ENCODE results near the gene UVRAG.

UVRAG gene

GRCh38 chr11:75810637-75811390 is 4.2 kb upstream of the UVRAG start:
- DNase-seq, result no peak

GRCh38 chr11:75811485-75811884 is 3.5 kb upstream of the UVRAG start:
- no peak for DNase-seq

GRCh38 chr11:75812542-75813040 is 2.4 kb upstream of the UVRAG start:
- no peak for DNase-seq

GRCh38 chr11:75813124-75813523 is 1.9 kb upstream of the UVRAG start:
- no peak for DNase-seq

- no peak for DNase-seq
These were observed 1.4 kb upstream of the UVRAG start for GRCh38 chr11:75813622-75814039.

- no peak for DNase-seq
These were observed 690 bp upstream of the UVRAG start for GRCh38 chr11:75814363-75814676.

GRCh38 chr11:75815345-75816168 is 547 bp downstream of the UVRAG start:
- peak; percentile 28 for DNase-seq

GRCh38 chr11:75816561-75817239 is 1.7 kb downstream of the UVRAG start:
- no peak for DNase-seq

- DNase-seq, result no peak
These were observed 5.6 kb downstream of the UVRAG start for GRCh38 chr11:75820645-75821044.

GRCh38 chr11:75821202-75821601 is 6.2 kb downstream of the UVRAG start:
- DNase-seq, result no peak

- DNase-seq, result no peak
These were observed 7.5 kb downstream of the UVRAG start for GRCh38 chr11:75822541-75822940.

- no peak for DNase-seq
These were observed 8.4 kb downstream of the UVRAG start for GRCh38 chr11:75823415-75823814.

GRCh38 chr11:75823946-75824345 is 8.9 kb downstream of the UVRAG start:
- DNase-seq, result no peak

GRCh38 chr11:75826461-75827230 is 11.6 kb downstream of the UVRAG start:
- no peak for DNase-seq

GRCh38 chr11:75827562-75827961 is 12.6 kb downstream of the UVRAG start:
- DNase-seq, result no peak

- no peak for DNase-seq
These were observed 17.0 kb downstream of the UVRAG start for GRCh38 chr11:75831915-75832502.

GRCh38 chr11:75834728-75835127 is 19.7 kb downstream of the UVRAG start:
- DNase-seq, result no peak

- DNase-seq, result no peak
These were observed 21.4 kb downstream of the UVRAG start for GRCh38 chr11:75836417-75836816.

GRCh38 chr11:75839851-75840250 is 24.8 kb downstream of the UVRAG start:
- no peak for DNase-seq

GRCh38 chr11:75840522-75840921 is 25.5 kb downstream of the UVRAG start:
- no peak for DNase-seq

GRCh38 chr11:75841739-75842138 is 26.7 kb downstream of the UVRAG start:
- no peak for DNase-seq

GRCh38 chr11:75845324-75845723 is 30.3 kb downstream of the UVRAG start:
- no peak for DNase-seq
